IPS DF 4.7 (cell line): ENCODE data around the gene KANSL1L.

Experiments
- DNase-seq: peaks from one replicate; pipeline ENCODE4 v3.0.0-alpha.2; 2013; ENCODE audit warnings: low spot score; ENCODE audit errors: extremely low read depth

The KANSL1L gene

GRCh38 chr2:209998596-209998995 lies 172.6 kb downstream of the KANSL1L start:
- DNase-seq = no peak

- DNase-seq = no peak
Measured at GRCh38 chr2:209993968-209994367, 177.2 kb downstream of the KANSL1L start.

- no peak for DNase-seq
Measured at GRCh38 chr2:209990838-209991237, 180.4 kb downstream of the KANSL1L start.

GRCh38 chr2:209988010-209988409 lies 183.2 kb downstream of the KANSL1L start:
- DNase-seq = no peak

GRCh38 chr2:209986415-209986814 lies 184.8 kb downstream of the KANSL1L start:
- no peak for DNase-seq

- no peak for DNase-seq
Measured at GRCh38 chr2:209985874-209986273, 185.3 kb downstream of the KANSL1L start.

- DNase-seq = no peak
Measured at GRCh38 chr2:209984291-209984690, 186.9 kb downstream of the KANSL1L start.

GRCh38 chr2:209977386-209978239 lies 193.6 kb downstream of the KANSL1L start:
- DNase-seq = no peak

GRCh38 chr2:209976698-209977385 lies 194.4 kb downstream of the KANSL1L start:
- no peak for DNase-seq

GRCh38 chr2:209974576-209974975 lies 196.6 kb downstream of the KANSL1L start:
- DNase-seq = no peak

GRCh38 chr2:209973328-209973727 lies 197.9 kb downstream of the KANSL1L start:
- DNase-seq = no peak
